ENCODE data around the gene TAMALIN. TPM values are rescaled to one million over a fixed set of nuclear protein-coding genes. Genes with fewer than 3 reads are reported as not detected.
A peak's percentile ranks its signal among the peaks of the same experiment; 100 is the strongest.

TAMALIN gene
- total RNA-seq, 2 donors from 2014 or later: 16.5 to 38.6 TPM

DNA sequence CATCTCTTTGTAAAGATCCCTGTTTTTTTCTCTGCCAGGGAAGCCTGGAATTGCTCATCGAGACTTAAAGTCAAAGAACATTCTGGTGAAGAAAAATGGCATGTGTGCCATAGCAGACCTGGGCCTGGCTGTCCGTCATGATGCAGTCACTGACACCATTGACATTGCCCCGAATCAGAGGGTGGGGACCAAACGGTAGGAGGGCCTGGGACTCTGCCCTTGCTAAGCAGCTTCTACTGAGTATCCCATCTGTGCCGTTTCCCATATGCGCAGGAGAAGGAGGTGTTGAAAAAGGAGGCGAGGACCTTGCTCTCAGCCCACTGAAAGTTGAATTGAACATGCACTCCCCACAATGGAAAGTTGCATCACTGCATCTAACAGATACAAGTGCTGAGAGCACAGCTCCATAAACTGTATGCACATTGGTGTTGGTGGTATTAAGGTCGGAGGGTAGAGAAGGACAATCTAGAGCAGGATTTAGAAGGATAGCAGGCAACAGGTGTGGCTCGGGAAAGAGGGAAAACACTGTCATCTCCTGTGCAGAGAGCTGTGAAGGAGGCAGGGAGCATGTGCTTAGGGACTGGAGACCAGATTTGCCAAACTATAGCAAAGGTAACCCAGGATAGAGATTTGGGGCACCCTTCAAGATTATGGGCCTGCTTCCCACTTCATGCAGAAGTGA lies 21.5 kb upstream of the TAMALIN start:
- no peaks in the 10 kb centered on the region for H3K27me3 ChIP-seq (replicated peaks; ENCODE audit: insufficient read depth)
- peak overlapping the region; percentile 80 to 88 for H3K27ac ChIP-seq
- no peak overlapping the region for H3K4me3 ChIP-seq
- no peaks in the 10 kb centered on the region for H3K36me3 ChIP-seq
- no peaks in the 10 kb centered on the region for H3K4me1 ChIP-seq (replicated peaks)
- no peak for DNase-seq (ENCODE audit: low spot score)
- intact Hi-C loops (cut with DNase I): no loop called here
- H3K9me3 ChIP-seq: no peaks in the 10 kb centered on the region
- 77% methylated on average over 9 of the region's 9 CpGs for WGBS
- no peak for TF ChIP-seq POLR2A (IDR thresholded peaks at IDR 0.05)

DNA sequence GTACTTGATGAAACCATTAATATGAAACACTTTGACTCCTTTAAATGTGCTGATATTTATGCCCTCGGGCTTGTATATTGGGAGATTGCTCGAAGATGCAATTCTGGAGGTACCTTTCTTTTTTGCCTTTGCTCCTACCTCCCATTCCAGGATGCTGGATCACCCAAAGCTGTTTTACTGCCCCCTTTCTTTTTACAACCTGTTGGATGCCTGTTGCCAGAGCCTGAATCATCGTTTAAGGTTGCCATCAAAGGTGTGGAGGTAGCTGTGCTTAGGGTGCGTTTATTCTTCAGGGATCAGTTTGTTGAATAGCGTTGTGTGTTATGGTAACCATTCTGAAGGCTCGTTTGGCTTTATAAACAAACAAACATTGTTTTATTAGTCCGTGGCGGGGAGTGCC lies 19.9 kb upstream of the TAMALIN start:
- no peak for DNase-seq (ENCODE audit: low spot score)
- intact Hi-C loops (cut with DNase I): no loop called here
- H3K4me1 ChIP-seq (replicated peaks): no peaks in the 10 kb centered on the region
- WGBS: 53% methylated on average over 8 of the region's 8 CpGs
- H3K27me3 ChIP-seq (replicated peaks; ENCODE audit: insufficient read depth): no peaks in the 10 kb centered on the region
- no peaks in the 10 kb centered on the region for H3K9me3 ChIP-seq
- TF ChIP-seq POLR2AphosphoS5 (IDR thresholded peaks at IDR 0.05) (no peak), POLR2A (IDR thresholded peaks at IDR 0.05) (no peak)
- H3K27ac ChIP-seq: no peak overlapping the region
- no peak overlapping the region for H3K4me3 ChIP-seq
- H3K36me3 ChIP-seq: no peaks in the 10 kb centered on the region

- Histone ChIP-seq H3K27ac (no peak overlapping the region), H3K4me1 (replicated peaks) (no peaks in the 10 kb centered on the region), H3K4me3 (no peak overlapping the region), H3K36me3 (no peaks in the 10 kb centered on the region), H3K9me3 (no peaks in the 10 kb centered on the region), H3K27me3 (replicated peaks; ENCODE audit: insufficient read depth) (no peaks in the 10 kb centered on the region)
- TF ChIP-seq POLR2A (IDR thresholded peaks at IDR 0.05): no peak
- TF ChIP-seq, protein P1, sequence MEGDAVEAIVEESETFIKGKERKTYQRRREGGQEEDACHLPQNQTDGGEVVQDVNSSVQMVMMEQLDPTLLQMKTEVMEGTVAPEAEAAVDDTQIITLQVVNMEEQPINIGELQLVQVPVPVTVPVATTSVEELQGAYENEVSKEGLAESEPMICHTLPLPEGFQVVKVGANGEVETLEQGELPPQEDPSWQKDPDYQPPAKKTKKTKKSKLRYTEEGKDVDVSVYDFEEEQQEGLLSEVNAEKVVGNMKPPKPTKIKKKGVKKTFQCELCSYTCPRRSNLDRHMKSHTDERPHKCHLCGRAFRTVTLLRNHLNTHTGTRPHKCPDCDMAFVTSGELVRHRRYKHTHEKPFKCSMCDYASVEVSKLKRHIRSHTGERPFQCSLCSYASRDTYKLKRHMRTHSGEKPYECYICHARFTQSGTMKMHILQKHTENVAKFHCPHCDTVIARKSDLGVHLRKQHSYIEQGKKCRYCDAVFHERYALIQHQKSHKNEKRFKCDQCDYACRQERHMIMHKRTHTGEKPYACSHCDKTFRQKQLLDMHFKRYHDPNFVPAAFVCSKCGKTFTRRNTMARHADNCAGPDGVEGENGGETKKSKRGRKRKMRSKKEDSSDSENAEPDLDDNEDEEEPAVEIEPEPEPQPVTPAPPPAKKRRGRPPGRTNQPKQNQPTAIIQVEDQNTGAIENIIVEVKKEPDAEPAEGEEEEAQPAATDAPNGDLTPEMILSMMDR (IDR thresholded peaks at IDR 0.05): no peak
- TF ChIP-seq POLR2AphosphoS5 (IDR thresholded peaks at IDR 0.05): no peak
- intact Hi-C loops (cut with DNase I): no loop called here
- DNase-seq (ENCODE audit: low spot score): no peak
- 90% methylated on average over 5 of the region's 5 CpGs for WGBS
Observed at GRCh38 chr12:51992246-51992645, 14.5 kb upstream of the TAMALIN start.

- TF ChIP-seq POLR2AphosphoS5 (IDR thresholded peaks at IDR 0.05): no peak
- TF ChIP-seq, protein P1 (IDR thresholded peaks at IDR 0.05): no peak
- H3K27ac ChIP-seq: no peak overlapping the region
- no peaks in the 10 kb centered on the region for H3K27me3 ChIP-seq (replicated peaks; ENCODE audit: insufficient read depth)
- WGBS: 78% methylated on average over 17 of the region's 17 CpGs
- no peaks in the 10 kb centered on the region for H3K4me1 ChIP-seq (replicated peaks)
- H3K9me3 ChIP-seq: no peaks in the 10 kb centered on the region
- intact Hi-C loops (cut with DNase I): no loop called here
- no peaks in the 10 kb centered on the region for H3K36me3 ChIP-seq
- no peak overlapping the region for H3K4me3 ChIP-seq
- no peak for DNase-seq (ENCODE audit: low spot score)
Observed at GRCh38 chr12:51994539-51994820, 12.3 kb upstream of the TAMALIN start.

DNA sequence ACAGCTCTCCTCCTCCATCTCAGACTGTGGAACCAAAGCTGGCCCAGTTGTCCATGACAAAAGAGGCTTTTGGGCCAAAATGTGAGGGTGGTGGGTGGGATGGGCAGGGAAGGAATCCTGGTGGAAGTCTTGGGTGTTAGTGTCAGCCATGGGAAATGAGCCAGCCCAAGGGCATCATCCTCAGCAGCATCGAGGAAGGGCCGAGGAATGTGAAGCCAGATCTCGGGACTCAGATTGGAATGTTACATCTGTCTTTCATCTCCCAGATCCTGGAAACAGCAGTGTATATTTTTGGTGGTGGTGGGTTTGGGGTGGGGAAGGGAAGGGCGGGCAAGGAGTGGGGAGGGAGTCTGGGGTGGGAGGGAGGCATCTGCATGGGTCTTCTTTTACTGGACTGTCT lies 11.8 kb upstream of the TAMALIN start:
- WGBS: 72% methylated on average over 4 of the region's 4 CpGs
- no peak for DNase-seq (ENCODE audit: low spot score)
- no peaks in the 10 kb centered on the region for H3K9me3 ChIP-seq
- no peak overlapping the region for H3K27ac ChIP-seq
- no peaks in the 10 kb centered on the region for H3K36me3 ChIP-seq
- no peak for TF ChIP-seq POLR2AphosphoS5 (IDR thresholded peaks at IDR 0.05)
- TF ChIP-seq, protein P1 (IDR thresholded peaks at IDR 0.05): no peak
- no peak for TF ChIP-seq POLR2A (IDR thresholded peaks at IDR 0.05)
- intact Hi-C loops (cut with DNase I): no loop called here
- no peaks in the 10 kb centered on the region for H3K4me1 ChIP-seq (replicated peaks)
- no peak overlapping the region for H3K4me3 ChIP-seq
- no peaks in the 10 kb centered on the region for H3K27me3 ChIP-seq (replicated peaks; ENCODE audit: insufficient read depth)

DNA sequence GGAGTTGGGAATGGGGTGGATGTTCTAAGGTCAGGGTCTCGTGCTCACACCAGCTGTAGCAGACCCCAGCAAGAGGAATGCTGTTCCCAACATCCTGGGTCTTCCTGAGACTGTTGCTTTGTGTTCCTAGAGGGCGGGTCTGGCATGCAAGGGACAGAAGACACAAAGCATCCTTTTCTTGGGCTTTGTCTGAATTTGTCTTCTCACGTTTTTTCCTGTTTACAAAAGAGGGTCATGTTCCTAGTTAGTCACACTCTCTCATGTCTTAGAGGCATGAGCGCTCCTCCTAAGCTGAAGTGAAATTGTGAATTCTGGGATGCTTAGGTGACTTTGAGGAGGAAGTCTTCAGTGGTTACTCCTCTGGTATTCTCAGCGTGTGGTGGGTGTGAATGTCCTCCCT lies 9.6 kb upstream of the TAMALIN start:
- no peak for DNase-seq (ENCODE audit: low spot score)
- H3K27ac ChIP-seq: no peak overlapping the region
- H3K4me3 ChIP-seq: no peak overlapping the region
- WGBS: 59% methylated on average over 5 of the region's 5 CpGs
- H3K27me3 ChIP-seq (replicated peaks; ENCODE audit: insufficient read depth): no peaks in the 10 kb centered on the region
- H3K4me1 ChIP-seq (replicated peaks): no peaks in the 10 kb centered on the region
- intact Hi-C loops (cut with DNase I): no loop called here
- no peak for TF ChIP-seq POLR2A (IDR thresholded peaks at IDR 0.05)
- TF ChIP-seq, protein P1 (IDR thresholded peaks at IDR 0.05): no peak
- no peak for TF ChIP-seq POLR2AphosphoS5 (IDR thresholded peaks at IDR 0.05)
- no peaks in the 10 kb centered on the region for H3K36me3 ChIP-seq
- H3K9me3 ChIP-seq: no peaks in the 10 kb centered on the region

Data from prostate gland (tissue), 2 donors.